BE2C (cell line): ENCODE data around the gene SERTM2.
"Not testable (repeated sequence)": the region's sequence is repeated elsewhere in the genome, so short reads cannot be mapped to it uniquely, and the experiment has no call there.

Experiments used
- DNase-seq: peaks from one replicate; pipeline ENCODE4 v3.0.0-alpha.2; 2020
- H3K27me3 ChIP-seq: fragments of 250-450 bp; sonication (Bioruptor Pico); 2 replicates; pipeline ENCODE4 v1.5.1; 2020; ENCODE audit warnings: mild to moderate bottlenecking
- H3K36me3 ChIP-seq: fragments of 250-450 bp; sonication (Bioruptor Pico); 2 replicates; pipeline ENCODE4 v1.5.1; 2020; ENCODE audit warnings: mild to moderate bottlenecking
- H3K4me1 ChIP-seq: fragments of 250-450 bp; sonication (Bioruptor Pico); 2 replicates; pipeline ENCODE4 v1.5.1; 2020
- H3K4me3 ChIP-seq: 2 replicates; pipeline ENCODE4 v1.5.1; 2011; ENCODE audit warnings: low read depth, low read length
- H3K9me3 ChIP-seq: fragments of 250-450 bp; sonication (Bioruptor Pico); 2 replicates; pipeline ENCODE4 v1.5.1; 2020
- CTCF ChIP-seq: IDR thresholded peaks from 2 replicates; pipeline ENCODE4 v1.5.1; 2012; ENCODE audit warnings: mild to moderate bottlenecking, low read depth, low read length

SERTM2 gene

DNA sequence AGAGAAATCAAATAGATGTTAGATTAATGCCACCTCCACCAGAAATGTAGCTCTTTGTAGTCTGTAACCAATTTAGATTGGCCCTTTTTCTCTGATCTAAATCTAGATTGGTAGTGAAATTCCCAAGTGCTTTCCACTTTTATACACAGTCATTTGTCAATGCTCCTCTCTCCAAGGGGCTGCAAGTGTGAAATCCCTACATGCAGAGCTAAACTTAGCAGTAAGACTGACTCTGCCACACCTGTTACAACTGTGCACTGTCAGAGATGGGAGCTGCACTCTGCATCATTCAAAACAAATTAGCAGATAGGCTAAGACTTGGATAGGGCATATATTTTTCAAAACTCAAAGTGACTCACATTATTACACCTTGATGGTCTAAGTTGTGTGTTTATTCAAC lies 9.1 kb downstream of the SERTM2 start:
- TF ChIP-seq CTCF: no peak
- H3K27me3 ChIP-seq: no peaks in the 10 kb centered on the region
- no peaks in the 10 kb centered on the region for H3K36me3 ChIP-seq
- DNase-seq: no peak
- H3K4me1 ChIP-seq: 0 out of 2 replicates have a peak, but pooled peaks cover 4% of the 10 kb centered on the region
- no peak overlapping the region for H3K4me3 ChIP-seq
- no peaks in the 10 kb centered on the region for H3K9me3 ChIP-seq

DNA sequence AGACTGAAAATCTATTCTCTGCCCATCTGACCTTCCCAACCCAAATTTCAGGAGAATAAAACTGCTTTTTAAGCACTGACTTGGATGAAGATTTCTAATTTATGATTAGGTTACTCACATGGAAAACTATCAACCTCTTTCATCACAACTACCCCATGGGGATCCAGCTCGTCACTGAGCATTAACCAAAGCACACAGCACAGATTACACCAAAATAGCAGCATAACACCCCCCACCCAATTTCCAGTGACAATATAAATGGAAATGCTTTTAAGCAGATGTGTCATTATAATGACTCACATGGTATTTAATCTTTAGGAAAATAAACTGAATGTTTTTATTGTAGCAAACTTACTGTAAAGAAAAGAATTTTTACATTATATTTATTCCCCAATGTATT lies 9.7 kb downstream of the SERTM2 start:
- 0 out of 2 replicates have a peak, but pooled peaks cover 4% of the 10 kb centered on the region for H3K4me1 ChIP-seq
- no peak for DNase-seq

GRCh38 chrX:111543212-111543741 lies 31.8 kb downstream of the SERTM2 start:
- no peak for DNase-seq
- Histone ChIP-seq H3K4me3 (no peak overlapping the region), H3K9me3 (no peaks in the 10 kb centered on the region), H3K36me3 (no peaks in the 10 kb centered on the region), H3K4me1 (no peaks in the 10 kb centered on the region), H3K27me3 (no peaks in the 10 kb centered on the region)
- no peak for TF ChIP-seq CTCF

More for the DNA sequence above, 9.7 kb downstream of the SERTM2 start:
- no peaks in the 10 kb centered on the region for H3K9me3 ChIP-seq
- no peaks in the 10 kb centered on the region for H3K36me3 ChIP-seq
- TF ChIP-seq CTCF: no peak
- no peak overlapping the region for H3K4me3 ChIP-seq
- no peaks in the 10 kb centered on the region for H3K27me3 ChIP-seq

DNA sequence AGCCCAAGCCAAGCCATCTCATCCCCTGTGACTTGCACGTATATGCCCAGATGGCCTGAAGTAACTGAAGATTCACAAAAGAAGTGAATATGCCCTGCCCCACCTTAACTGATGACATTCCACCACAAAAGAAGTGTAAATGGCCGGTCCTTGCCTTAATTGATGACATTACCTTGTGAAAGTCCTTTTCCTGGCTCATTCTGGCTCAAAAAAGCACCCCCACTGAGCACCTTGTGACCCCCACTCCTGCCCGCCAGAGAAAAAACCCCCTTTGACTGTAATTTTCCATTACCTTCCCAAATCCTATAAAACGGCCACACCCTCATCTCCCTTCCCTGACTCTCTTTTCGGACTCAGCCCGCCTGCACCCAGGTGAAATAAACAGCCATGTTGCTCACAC lies 37.8 kb downstream of the SERTM2 start:
- H3K4me1 ChIP-seq, H3K9me3 ChIP-seq, H3K36me3 ChIP-seq, H3K4me3 ChIP-seq, DNase-seq, H3K27me3 ChIP-seq: not testable (repeated sequence)

DNA sequence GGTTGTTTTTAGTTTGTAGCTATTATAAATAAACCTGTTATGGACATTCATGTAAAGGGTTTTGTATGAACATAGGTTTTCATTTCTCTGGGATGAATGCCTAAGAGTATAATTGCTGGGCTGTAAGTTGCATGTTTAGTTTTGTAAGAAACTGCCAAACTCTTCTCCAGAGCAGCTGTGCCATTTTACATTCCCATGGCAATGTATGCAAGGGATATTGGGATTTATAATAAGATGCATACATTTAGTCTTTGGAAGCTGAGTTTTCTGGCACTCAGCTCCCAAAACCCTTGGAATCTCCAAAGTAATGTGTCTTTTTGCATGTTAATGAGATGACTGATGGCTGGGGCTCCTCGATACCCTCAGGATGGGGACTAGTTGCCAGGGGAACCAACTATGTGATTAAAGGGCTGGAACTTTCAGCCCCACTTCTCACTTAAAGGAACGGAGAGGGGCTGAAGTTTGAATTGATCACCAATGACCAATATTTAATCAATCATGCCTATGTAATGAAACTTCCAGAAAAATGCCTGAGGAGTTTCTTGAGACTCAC lies 44.0 kb downstream of the SERTM2 start:
- no peak for DNase-seq

DNA sequence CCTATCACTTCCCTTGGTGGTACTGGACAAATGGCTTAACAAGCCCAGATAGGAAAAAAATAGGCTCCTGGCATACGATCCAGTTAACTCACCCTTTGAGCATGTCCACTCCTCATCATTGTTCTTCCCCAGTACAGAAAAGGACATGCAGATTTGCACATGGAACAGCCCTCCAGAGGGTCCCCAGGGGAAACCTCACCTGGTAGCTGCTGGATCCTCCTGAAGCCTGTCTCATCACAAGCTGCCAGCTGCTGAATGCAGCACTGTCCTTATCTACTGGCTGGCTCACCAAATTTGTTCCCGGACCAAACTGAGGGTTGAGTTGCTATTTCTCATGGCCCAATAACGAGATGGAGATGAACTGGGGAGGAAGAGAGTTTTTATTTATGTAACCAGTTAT lies 49.4 kb downstream of the SERTM2 start:
- Histone ChIP-seq H3K4me3 (peak overlapping the region; percentile 21; the same call in 1 of the 2 replicates), H3K4me1 (peaks cover 5% of the 10 kb centered on the region), H3K36me3 (no peaks in the 10 kb centered on the region), H3K9me3 (no peaks in the 10 kb centered on the region), H3K27me3 (no peaks in the 10 kb centered on the region)
- no peak for TF ChIP-seq CTCF
- DNase-seq: peak; percentile 71

More for the DNA sequence above, 44.0 kb downstream of the SERTM2 start:
- TF ChIP-seq CTCF: no peak
- Histone ChIP-seq H3K4me3 (no peak overlapping the region), H3K4me1 (peaks cover 2% of the 10 kb centered on the region), H3K9me3 (no peaks in the 10 kb centered on the region), H3K27me3 (no peaks in the 10 kb centered on the region), H3K36me3 (no peaks in the 10 kb centered on the region)
